Peyer's patch (tissue), 4 donors: Measurements from ENCODE around the gene SH3RF3. TPM values are rescaled to one million over a fixed set of nuclear protein-coding genes. Genes with fewer than 3 reads are reported as not detected.

Experiments used
- DNase-seq, 3 donors: peaks; one replicate each; pipeline ENCODE4 v3.0.0-alpha.2; 2017 to 2019
- H3K27ac ChIP-seq, 4 donors: fragments of 200-600 bp; sonication (generic); one replicate each; pipeline ENCODE4 v1.5.1; 2016 to 2019
- H3K27me3 ChIP-seq, 2 donors: fragments of 200-600 bp; sonication (generic); one replicate each; pipeline ENCODE4 v1.5.1; 2019
- H3K36me3 ChIP-seq, 3 donors: fragments of 200-600 bp; sonication (generic); one replicate each; pipeline ENCODE4 v1.5.1; 2016 to 2019
- H3K4me1 ChIP-seq, 4 donors: fragments of 200-600 bp; sonication (generic); one replicate each; pipeline ENCODE4 v1.5.1; 2016 to 2019
- H3K4me3 ChIP-seq, 4 donors: fragments of 200-600 bp; sonication (generic); 1 replicate in 3 of 4; 2 replicates in 1 of 4; pipeline ENCODE4 v1.5.1; 2016 to 2019; ENCODE audit warnings: mild to moderate bottlenecking in 1 of 4
- H3K9me3 ChIP-seq, 4 donors: fragments of 200-600 bp; sonication (generic); one replicate each; pipeline ENCODE4 v1.5.1; 2016 to 2019; ENCODE audit warnings: mild to moderate bottlenecking in 1 of 4
- POLR2A ChIP-seq, 2 donors: fragments of 450-650 bp; IDR thresholded peaks; one replicate each; pipeline ENCODE4 v1.5.1; 2017; ENCODE audit warnings: antibody characterized with exemption in 2 of 2, mild to moderate bottlenecking in 2 of 2, moderate library complexity in 2 of 2
- total RNA-seq, 4 donors: library from RNA; depleted of rRNA; stranded (reverse); fragments of >200 nt; gene quantifications; one replicate each; pipeline ENCODE4 v1.1.0, GENCODE V29; 2016
- TF ChIP-seq, protein P1 (sequence below), 6 experiments: fragments of 450-650 bp in 4 of 6; fragments of 200-600 bp in 2 of 6; sonication (generic) in 1 of 6; IDR thresholded peaks; one replicate each; pipeline ENCODE4 v1.5.1; 2017 to 2019; ENCODE audit warnings: antibody characterized with exemption in 6 of 6, mild to moderate bottlenecking in 3 of 6, moderate library complexity in 1 of 6

SH3RF3 gene
- total RNA-seq, 4 donors from 2014 or later = 1.1 to 5.0 (median 3.3) TPM

DNA sequence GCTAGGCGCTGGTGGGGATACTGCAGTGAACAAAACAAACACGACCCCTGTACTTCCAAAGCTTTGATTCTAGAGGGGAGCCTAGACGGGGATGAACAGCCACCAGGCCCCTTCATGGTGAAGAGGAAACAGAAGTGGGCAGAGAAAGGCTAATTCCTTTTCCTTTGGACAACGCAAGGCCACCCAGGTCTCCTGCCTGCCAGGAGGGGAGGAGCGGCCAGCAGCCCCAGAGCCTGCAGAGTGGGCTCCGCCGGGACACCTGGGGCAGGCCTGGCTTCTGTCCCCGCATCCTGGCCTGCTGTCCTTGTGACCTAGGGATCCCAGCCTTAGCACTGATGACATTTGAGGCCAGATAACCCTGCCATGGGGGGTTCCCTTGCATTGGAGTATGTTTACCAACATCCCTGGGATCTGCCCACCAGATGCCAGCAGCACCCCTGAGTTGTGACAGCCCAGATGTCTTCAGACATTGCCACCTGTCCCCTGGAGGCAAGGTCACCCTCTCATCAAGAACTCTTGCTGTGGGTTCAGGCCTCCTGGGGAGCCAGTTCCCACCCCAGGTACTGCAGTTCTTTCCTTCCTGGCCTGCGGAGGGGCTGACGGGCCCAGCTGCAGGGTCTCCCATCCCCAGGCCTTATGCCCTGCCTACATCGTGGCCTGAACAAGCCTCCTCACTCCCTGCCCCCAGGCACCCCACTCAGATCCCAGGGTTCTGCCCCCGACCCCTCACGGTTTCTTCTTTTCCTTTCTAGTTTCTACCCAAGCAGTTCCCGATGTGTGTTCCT is 359.1 kb downstream of the SH3RF3 start:
- no peak for DNase-seq
- Histone ChIP-seq H3K27ac (no peak overlapping the region), H3K4me1 (no peaks in the 10 kb centered on the region), H3K36me3 (no peaks in the 10 kb centered on the region), H3K27me3 (no peaks in the 10 kb centered on the region), H3K4me3 (no peak overlapping the region), H3K9me3 (no peaks in the 10 kb centered on the region)
- no peak for TF ChIP-seq POLR2A (IDR thresholded peaks at IDR 0.05)
- TF ChIP-seq, protein P1, sequence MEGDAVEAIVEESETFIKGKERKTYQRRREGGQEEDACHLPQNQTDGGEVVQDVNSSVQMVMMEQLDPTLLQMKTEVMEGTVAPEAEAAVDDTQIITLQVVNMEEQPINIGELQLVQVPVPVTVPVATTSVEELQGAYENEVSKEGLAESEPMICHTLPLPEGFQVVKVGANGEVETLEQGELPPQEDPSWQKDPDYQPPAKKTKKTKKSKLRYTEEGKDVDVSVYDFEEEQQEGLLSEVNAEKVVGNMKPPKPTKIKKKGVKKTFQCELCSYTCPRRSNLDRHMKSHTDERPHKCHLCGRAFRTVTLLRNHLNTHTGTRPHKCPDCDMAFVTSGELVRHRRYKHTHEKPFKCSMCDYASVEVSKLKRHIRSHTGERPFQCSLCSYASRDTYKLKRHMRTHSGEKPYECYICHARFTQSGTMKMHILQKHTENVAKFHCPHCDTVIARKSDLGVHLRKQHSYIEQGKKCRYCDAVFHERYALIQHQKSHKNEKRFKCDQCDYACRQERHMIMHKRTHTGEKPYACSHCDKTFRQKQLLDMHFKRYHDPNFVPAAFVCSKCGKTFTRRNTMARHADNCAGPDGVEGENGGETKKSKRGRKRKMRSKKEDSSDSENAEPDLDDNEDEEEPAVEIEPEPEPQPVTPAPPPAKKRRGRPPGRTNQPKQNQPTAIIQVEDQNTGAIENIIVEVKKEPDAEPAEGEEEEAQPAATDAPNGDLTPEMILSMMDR (IDR thresholded peaks at IDR 0.05) = no peak

DNA sequence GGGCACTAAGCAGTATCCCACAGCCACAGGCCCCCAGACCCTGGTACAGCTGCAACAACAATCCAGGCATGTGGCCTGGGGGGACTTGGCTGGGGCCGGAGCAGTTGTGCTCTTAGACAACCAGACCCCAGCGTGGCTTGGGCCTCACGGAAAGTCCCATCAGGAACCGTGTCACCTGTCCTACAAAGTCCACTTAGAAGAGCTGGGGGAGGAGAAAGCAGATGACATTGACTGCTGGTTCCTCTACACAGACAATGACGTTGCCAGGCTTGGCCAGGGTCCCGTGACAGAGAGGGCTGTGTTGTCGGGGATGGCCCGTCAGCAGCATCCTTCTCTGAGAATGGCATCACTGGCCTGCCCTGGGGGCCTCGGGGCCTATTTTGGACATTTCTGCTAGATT is 360.3 kb downstream of the SH3RF3 start:
- H3K9me3 ChIP-seq = no peaks in the 10 kb centered on the region
- no peaks in the 10 kb centered on the region for H3K27me3 ChIP-seq
- H3K4me3 ChIP-seq = no peak overlapping the region
- no peak for TF ChIP-seq POLR2A (IDR thresholded peaks at IDR 0.05)
- TF ChIP-seq, protein P1 (IDR thresholded peaks at IDR 0.05) = no peak
- H3K4me1 ChIP-seq = no peaks in the 10 kb centered on the region
- H3K27ac ChIP-seq = no peak overlapping the region
- no peak for DNase-seq
- H3K36me3 ChIP-seq = no peaks in the 10 kb centered on the region

- H3K27ac ChIP-seq = no peak overlapping the region
- H3K4me3 ChIP-seq = no peak overlapping the region
- no peak for TF ChIP-seq POLR2A (IDR thresholded peaks at IDR 0.05)
- TF ChIP-seq, protein P1 (IDR thresholded peaks at IDR 0.05) = no peak
- H3K27me3 ChIP-seq = no peaks in the 10 kb centered on the region
- no peaks in the 10 kb centered on the region for H3K9me3 ChIP-seq
- H3K4me1 ChIP-seq = peaks cover 0 to 7% (median 0%) of the 10 kb centered on the region in 4 donors
- no peak for DNase-seq
- no peaks in the 10 kb centered on the region for H3K36me3 ChIP-seq
Measured at GRCh38 chr2:109493176-109493935, 364.4 kb downstream of the SH3RF3 start.

DNA sequence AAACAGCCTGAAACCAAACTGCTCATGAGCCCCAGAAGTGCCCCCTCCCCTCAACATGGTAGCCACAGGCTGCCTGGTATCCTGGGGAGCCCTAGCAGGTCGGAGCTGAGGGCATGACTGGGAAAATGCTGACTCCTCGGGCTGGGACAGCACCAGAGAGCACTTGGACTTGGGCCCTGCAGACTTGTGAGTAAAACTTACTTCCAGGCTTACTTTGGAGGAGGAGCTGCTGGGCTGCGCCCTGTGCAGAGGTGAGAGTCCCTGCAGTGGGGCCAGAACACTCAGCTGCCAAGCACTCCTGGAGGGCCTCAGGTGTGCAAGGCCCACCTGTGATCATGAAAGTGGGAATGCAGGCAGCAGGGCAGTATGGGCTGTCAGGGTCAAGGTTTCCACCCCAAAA is 365.3 kb downstream of the SH3RF3 start:
- H3K27ac ChIP-seq = peak overlapping the region in 2 of 4 donors; percentile 30 to 49
- H3K9me3 ChIP-seq = no peaks in the 10 kb centered on the region
- no peaks in the 10 kb centered on the region for H3K27me3 ChIP-seq
- no peak for TF ChIP-seq POLR2A (IDR thresholded peaks at IDR 0.05)
- TF ChIP-seq, protein P1 (IDR thresholded peaks at IDR 0.05) = no peak
- peaks cover 0 to 13% (median 0%) of the 10 kb centered on the region in 4 donors for H3K4me1 ChIP-seq
- no peaks in the 10 kb centered on the region for H3K36me3 ChIP-seq
- peak in 2 of 3 donors; percentile 74 to 76 for DNase-seq
- H3K4me3 ChIP-seq = no peak overlapping the region

GRCh38 chr2:109497463-109497862 is 368.5 kb downstream of the SH3RF3 start:
- H3K27me3 ChIP-seq = no peaks in the 10 kb centered on the region
- DNase-seq = no peak
- no peaks in the 10 kb centered on the region for H3K36me3 ChIP-seq
- no peak overlapping the region for H3K4me3 ChIP-seq
- no peaks in the 10 kb centered on the region for H3K9me3 ChIP-seq
- H3K4me1 ChIP-seq = peaks cover 0 to 15% (median 0%) of the 10 kb centered on the region in 4 donors
- no peak for TF ChIP-seq POLR2A (IDR thresholded peaks at IDR 0.05)
- TF ChIP-seq, protein P1 (IDR thresholded peaks at IDR 0.05) = no peak
- H3K27ac ChIP-seq = peak overlapping the region in 1 of 4 donors; percentile 4
